Peyer's patch (tissue), 4 donors: ENCODE measurements around the gene NCR1. TPM values are rescaled to one million over a fixed set of nuclear protein-coding genes. Genes with fewer than 3 reads are reported as not detected.
"Not testable (repeated sequence)": the region's sequence is repeated elsewhere in the genome, so short reads cannot be mapped to it uniquely, and the experiment has no call there.

Source experiments
- DNase-seq, 3 donors: peaks; one replicate each; pipeline ENCODE4 v3.0.0-alpha.2; 2017 to 2019
- H3K27ac ChIP-seq, 4 donors: fragments of 200-600 bp; sonication (generic); one replicate each; pipeline ENCODE4 v1.5.1; 2016 to 2019
- H3K27me3 ChIP-seq, 2 donors: fragments of 200-600 bp; sonication (generic); one replicate each; pipeline ENCODE4 v1.5.1; 2019
- H3K36me3 ChIP-seq, 3 donors: fragments of 200-600 bp; sonication (generic); one replicate each; pipeline ENCODE4 v1.5.1; 2016 to 2019
- H3K4me1 ChIP-seq, 4 donors: fragments of 200-600 bp; sonication (generic); one replicate each; pipeline ENCODE4 v1.5.1; 2016 to 2019
- H3K4me3 ChIP-seq, 4 donors: fragments of 200-600 bp; sonication (generic); 1 replicate in 3 of 4; 2 replicates in 1 of 4; pipeline ENCODE4 v1.5.1; 2016 to 2019; ENCODE audit warnings: mild to moderate bottlenecking in 1 of 4
- H3K9me3 ChIP-seq, 4 donors: fragments of 200-600 bp; sonication (generic); one replicate each; pipeline ENCODE4 v1.5.1; 2016 to 2019; ENCODE audit warnings: mild to moderate bottlenecking in 1 of 4
- POLR2A ChIP-seq, 2 donors: fragments of 450-650 bp; IDR thresholded peaks; one replicate each; pipeline ENCODE4 v1.5.1; 2017; ENCODE audit warnings: antibody characterized with exemption in 2 of 2, mild to moderate bottlenecking in 2 of 2, moderate library complexity in 2 of 2
- total RNA-seq, 4 donors: library from RNA; depleted of rRNA; stranded (reverse); fragments of >200 nt; gene quantifications; one replicate each; pipeline ENCODE4 v1.1.0, GENCODE V29; 2016
- TF ChIP-seq, protein P1 (sequence below), 6 experiments: fragments of 450-650 bp in 4 of 6; fragments of 200-600 bp in 2 of 6; sonication (generic) in 1 of 6; IDR thresholded peaks; one replicate each; pipeline ENCODE4 v1.5.1; 2017 to 2019; ENCODE audit warnings: antibody characterized with exemption in 6 of 6, mild to moderate bottlenecking in 3 of 6, moderate library complexity in 1 of 6

Gene NCR1, protein sequence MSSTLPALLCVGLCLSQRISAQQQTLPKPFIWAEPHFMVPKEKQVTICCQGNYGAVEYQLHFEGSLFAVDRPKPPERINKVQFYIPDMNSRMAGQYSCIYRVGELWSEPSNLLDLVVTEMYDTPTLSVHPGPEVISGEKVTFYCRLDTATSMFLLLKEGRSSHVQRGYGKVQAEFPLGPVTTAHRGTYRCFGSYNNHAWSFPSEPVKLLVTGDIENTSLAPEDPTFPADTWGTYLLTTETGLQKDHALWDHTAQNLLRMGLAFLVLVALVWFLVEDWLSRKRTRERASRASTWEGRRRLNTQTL
- total RNA-seq, result 1 to 10 TPM in 2 of 4 donors, not detected in 2; 2.1 to 2.7 TPM

GRCh38 chr19:54905803-54906511 lies at the start of gene NCR1:
Gene NCR1, plus strand, starts transcription at chr19:54906148. Its CDS starts 40 bp downstream, at chr19:54906188.
- H3K36me3 ChIP-seq, result no peaks in the 10 kb centered on the region
- H3K27ac ChIP-seq, result no peak within 1 kb of the TSS
- H3K9me3 ChIP-seq, result no peaks in the 10 kb centered on the region
- no peak within 1 kb of the TSS for H3K4me3 ChIP-seq
- H3K4me1 ChIP-seq, result no peaks in the 10 kb centered on the region
- TF ChIP-seq, protein P1, sequence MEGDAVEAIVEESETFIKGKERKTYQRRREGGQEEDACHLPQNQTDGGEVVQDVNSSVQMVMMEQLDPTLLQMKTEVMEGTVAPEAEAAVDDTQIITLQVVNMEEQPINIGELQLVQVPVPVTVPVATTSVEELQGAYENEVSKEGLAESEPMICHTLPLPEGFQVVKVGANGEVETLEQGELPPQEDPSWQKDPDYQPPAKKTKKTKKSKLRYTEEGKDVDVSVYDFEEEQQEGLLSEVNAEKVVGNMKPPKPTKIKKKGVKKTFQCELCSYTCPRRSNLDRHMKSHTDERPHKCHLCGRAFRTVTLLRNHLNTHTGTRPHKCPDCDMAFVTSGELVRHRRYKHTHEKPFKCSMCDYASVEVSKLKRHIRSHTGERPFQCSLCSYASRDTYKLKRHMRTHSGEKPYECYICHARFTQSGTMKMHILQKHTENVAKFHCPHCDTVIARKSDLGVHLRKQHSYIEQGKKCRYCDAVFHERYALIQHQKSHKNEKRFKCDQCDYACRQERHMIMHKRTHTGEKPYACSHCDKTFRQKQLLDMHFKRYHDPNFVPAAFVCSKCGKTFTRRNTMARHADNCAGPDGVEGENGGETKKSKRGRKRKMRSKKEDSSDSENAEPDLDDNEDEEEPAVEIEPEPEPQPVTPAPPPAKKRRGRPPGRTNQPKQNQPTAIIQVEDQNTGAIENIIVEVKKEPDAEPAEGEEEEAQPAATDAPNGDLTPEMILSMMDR (IDR thresholded peaks at IDR 0.05), result no peak
- no peak for TF ChIP-seq POLR2A (IDR thresholded peaks at IDR 0.05)
- H3K27me3 ChIP-seq, result no peaks in the 10 kb centered on the region
- peak in 1 of 3 donors; percentile 46 for DNase-seq

GRCh38 chr19:54858476-54858875 lies 47.5 kb upstream of the NCR1 start:
- not testable (repeated sequence) for H3K27me3 ChIP-seq, H3K4me3 ChIP-seq, DNase-seq, H3K27ac ChIP-seq, H3K36me3 ChIP-seq, H3K4me1 ChIP-seq, H3K9me3 ChIP-seq

DNA sequence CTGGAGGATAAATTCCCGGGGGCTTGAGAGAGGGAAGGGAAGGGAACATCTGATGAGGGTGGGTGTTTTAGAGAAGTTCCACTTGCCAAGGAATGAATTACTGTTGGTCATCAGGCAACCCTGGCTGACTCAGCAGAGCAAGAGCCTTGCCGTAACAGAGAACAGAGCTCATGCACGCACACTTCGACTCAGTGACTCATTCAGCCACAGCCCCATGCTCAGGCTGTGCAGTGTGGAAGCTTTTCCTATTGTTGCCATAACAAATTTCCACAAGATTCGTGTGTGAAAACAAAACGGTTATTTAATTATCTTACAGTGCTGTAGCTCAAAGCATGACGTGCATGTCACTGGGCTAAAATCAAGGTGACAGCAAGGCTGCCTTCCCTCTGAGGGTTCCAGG lies 46.5 kb upstream of the NCR1 start:
- H3K27me3 ChIP-seq, H3K4me3 ChIP-seq, DNase-seq, H3K36me3 ChIP-seq, H3K9me3 ChIP-seq, H3K27ac ChIP-seq, H3K4me1 ChIP-seq: not testable (repeated sequence)

DNA sequence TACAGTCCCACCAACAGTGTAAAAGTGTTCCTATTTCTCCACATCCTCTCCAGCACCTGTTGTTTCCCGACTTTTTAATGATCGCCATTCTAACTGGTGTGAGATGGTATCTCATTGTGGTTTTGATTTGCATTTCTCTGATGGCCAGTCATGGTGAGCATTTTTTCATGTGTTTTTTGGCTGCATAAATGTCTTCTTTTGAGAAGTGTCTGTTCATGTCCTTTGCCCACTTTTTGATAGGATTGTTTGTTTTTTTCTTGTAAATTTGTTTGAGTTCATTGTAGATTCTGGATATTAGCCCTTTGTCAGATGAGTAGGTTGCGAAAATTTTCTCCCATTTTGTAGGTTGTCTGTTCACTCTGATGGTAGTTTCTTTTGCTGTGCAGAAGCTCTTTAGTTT lies 42.5 kb upstream of the NCR1 start:
- H3K9me3 ChIP-seq, H3K4me1 ChIP-seq, H3K27ac ChIP-seq, H3K36me3 ChIP-seq, DNase-seq, H3K4me3 ChIP-seq, H3K27me3 ChIP-seq: not testable (repeated sequence)

- no peaks in the 10 kb centered on the region for H3K4me1 ChIP-seq
- no peak overlapping the region for H3K27ac ChIP-seq
- no peak overlapping the region for H3K4me3 ChIP-seq
- H3K36me3 ChIP-seq, result no peaks in the 10 kb centered on the region
- H3K27me3 ChIP-seq, result no peaks in the 10 kb centered on the region
- DNase-seq, result no peak
- TF ChIP-seq, protein P1 (IDR thresholded peaks at IDR 0.05), result no peak
- TF ChIP-seq POLR2A (IDR thresholded peaks at IDR 0.05), result no peak
- no peaks in the 10 kb centered on the region for H3K9me3 ChIP-seq
These were observed 34.3 kb upstream of the NCR1 start for GRCh38 chr19:54871696-54872095.

GRCh38 chr19:54873990-54874389 lies 32.0 kb upstream of the NCR1 start, which contains the start of gene FCAR:
Gene FCAR, plus strand, starts transcription at chr19:54874235. Its CDS starts 55 bp downstream, at chr19:54874290.
- Histone ChIP-seq H3K27me3 (no peaks in the 10 kb centered on the region), H3K27ac (no peak within 1 kb of the TSS), H3K4me3 (no peak within 1 kb of the TSS), H3K9me3 (no peaks in the 10 kb centered on the region), H3K36me3 (no peaks in the 10 kb centered on the region), H3K4me1 (no peaks in the 10 kb centered on the region)
- no peak for DNase-seq
- TF ChIP-seq POLR2A (IDR thresholded peaks at IDR 0.05), result no peak
- TF ChIP-seq, protein P1 (IDR thresholded peaks at IDR 0.05), result no peak

DNA sequence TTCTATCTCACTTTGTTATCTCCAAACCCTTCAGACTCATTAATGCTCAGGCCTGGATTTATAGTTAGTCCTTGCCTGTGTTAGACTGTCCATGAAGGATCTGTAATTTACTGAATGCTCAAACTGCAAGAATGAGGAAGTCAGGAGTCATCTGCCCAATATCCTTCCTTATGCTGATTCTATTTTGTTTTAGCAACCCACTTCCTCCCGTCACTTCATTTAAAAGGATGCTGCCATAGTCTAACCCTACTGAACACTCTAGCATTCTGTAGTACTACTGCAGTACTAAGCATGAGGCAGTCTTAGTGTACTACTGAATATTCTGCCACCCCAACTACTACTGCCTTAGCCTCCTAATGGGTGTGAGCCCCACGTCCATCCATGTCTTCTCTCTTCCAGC lies 30.4 kb upstream of the NCR1 start:
- Histone ChIP-seq H3K27me3 (no peaks in the 10 kb centered on the region), H3K27ac (no peak overlapping the region), H3K9me3 (no peaks in the 10 kb centered on the region), H3K4me1 (no peaks in the 10 kb centered on the region), H3K36me3 (no peaks in the 10 kb centered on the region), H3K4me3 (no peak overlapping the region)
- no peak for DNase-seq
- TF ChIP-seq, protein P1 (IDR thresholded peaks at IDR 0.05), result no peak
- TF ChIP-seq POLR2A (IDR thresholded peaks at IDR 0.05), result no peak
